Measurements from ENCODE around the gene MLLT1.

MLLT1 gene

GRCh38 chr19:6220385-6221191 is 59.2 kb downstream of the MLLT1 start:
- DNase-seq: no peak

GRCh38 chr19:6219586-6220290 is 60.0 kb downstream of the MLLT1 start:
- no peak for DNase-seq

DNA sequence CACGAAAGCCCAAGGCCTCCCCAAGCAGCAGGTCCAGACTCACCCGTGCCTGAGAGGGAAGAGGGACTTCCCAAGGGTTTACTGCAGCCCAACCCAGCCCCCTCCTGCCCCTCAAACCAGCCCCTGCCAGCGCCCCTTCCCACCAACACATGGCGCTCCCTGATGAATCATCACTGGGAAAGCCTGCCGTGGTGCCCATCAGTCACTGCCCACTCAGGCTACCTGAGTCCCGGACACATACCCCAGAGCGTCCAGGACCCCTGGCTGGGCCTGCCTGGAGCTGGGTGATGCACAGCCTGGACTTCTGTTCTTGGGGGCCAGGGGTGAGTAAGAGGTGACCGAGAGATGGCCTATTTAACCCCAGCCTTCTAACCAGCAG is 60.6 kb downstream of the MLLT1 start:
- DNase-seq: no peak

- peak; percentile 65 for DNase-seq
Measured at GRCh38 chr19:6218491-6219146, 61.2 kb downstream of the MLLT1 start.

GRCh38 chr19:6217752-6218334 is 61.9 kb downstream of the MLLT1 start:
- no peak for DNase-seq

DNA sequence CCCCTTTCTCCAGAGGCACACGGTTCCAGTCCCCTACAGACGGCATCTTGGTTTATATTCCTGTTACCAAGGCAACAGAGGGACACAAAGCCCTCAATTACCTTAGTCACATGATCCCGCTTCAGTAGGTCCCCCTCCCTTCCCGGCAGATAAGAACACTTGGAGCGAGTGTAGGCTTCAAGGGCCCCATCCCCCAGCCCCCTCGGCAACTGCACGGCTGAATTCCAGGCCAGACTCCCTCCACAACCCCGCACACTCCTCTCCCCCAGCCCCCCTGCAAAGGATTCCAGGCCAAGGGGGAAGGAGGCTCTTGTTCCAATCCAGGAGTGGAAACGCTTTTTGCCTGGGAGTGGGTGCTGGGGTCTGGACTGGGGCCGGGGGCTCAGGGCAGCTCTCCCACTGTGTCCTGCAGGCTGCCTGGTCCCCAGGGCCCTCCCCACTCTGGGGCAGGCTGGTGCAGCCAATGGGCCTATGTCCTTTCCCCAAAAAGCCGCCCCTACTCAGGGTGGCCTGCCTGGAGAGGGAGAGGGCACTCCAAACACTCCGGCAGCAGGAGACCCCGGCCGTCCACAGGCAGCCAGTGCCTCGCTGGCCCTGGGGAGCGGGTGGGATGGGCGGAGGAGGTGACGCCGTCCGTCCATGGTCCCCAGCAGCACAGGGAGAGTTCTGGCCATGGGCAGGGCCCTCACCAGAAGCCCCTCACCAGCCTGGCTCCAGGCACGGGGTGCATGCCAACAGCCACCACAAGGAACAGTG is 62.6 kb downstream of the MLLT1 start:
- DNase-seq: no peak

GRCh38 chr19:6216236-6216995 is 63.4 kb downstream of the MLLT1 start:
- no peak for DNase-seq

DNA sequence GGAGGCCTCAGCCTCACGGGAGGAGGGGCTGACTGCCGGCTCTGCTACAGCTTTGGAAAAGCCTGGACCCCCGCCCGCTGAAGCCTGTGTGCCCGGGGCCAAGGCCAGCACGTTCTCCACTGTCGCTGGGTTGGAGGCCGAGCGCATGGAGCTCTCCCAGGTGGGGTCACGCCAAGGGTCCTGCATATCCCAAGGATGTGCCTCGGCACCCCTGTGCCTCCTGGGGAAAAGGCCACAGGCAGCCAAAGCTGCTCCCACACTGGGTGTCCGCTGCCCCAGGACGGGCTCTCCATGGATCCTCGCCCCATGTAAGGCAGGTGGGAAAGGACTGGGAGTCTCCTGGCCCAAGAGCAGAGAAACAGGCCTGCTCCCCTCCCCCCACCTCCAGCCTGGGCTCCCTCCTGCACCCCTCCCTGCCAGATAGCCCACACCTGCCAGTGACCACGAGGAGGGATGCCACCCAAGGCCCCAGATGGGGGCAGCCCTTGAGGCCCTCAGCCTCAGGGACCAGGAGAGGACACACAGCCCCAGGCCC is 64.0 kb downstream of the MLLT1 start:
- DNase-seq: no peak

GRCh38 chr19:6214881-6215541 is 64.8 kb downstream of the MLLT1 start:
- DNase-seq: no peak

GRCh38 chr19:6213696-6214641 is 65.8 kb downstream of the MLLT1 start:
- DNase-seq: no peak

- no peak for DNase-seq
Measured at GRCh38 chr19:6213266-6213595, 66.5 kb downstream of the MLLT1 start.

GRCh38 chr19:6212403-6213265 is 67.1 kb downstream of the MLLT1 start:
- no peak for DNase-seq

DNA sequence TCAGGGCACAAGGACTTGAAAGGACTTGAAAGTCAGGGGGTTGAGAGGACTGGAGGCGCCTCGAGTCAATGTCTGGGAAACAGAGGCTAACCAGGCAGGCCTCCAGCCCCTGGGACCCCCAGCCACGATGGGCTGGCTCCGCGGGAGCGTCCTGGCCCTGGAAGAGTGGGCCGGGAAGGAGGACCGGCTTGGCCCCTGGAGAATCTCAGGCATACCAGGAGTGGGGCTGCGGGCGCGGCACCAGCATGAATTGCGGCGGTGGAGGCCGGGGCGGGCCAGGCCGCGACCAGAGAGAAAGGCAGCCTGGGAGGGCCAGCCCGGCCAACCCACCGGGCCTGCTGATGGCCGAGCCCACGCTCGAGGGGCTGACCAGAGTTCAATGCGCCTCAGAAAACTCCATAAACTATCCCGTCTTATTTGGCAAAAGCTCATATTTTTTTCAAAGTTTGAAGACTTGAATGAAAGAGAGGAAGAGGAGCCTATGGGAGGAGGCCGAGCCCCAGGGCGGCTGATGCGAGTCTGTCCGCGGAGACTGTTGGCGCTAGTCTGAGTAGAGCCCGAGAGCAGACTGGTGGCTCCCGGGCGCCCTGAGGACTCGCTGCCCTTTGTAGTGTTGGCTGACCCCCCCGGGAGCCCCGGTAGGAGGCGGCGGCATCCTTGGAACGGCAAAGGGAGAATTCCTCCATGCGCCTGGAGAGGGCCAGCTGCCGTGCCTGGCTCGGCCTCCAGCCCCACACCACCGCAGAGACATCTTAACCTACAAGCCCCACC is 68.0 kb downstream of the MLLT1 start:
- no peak for DNase-seq

DNA sequence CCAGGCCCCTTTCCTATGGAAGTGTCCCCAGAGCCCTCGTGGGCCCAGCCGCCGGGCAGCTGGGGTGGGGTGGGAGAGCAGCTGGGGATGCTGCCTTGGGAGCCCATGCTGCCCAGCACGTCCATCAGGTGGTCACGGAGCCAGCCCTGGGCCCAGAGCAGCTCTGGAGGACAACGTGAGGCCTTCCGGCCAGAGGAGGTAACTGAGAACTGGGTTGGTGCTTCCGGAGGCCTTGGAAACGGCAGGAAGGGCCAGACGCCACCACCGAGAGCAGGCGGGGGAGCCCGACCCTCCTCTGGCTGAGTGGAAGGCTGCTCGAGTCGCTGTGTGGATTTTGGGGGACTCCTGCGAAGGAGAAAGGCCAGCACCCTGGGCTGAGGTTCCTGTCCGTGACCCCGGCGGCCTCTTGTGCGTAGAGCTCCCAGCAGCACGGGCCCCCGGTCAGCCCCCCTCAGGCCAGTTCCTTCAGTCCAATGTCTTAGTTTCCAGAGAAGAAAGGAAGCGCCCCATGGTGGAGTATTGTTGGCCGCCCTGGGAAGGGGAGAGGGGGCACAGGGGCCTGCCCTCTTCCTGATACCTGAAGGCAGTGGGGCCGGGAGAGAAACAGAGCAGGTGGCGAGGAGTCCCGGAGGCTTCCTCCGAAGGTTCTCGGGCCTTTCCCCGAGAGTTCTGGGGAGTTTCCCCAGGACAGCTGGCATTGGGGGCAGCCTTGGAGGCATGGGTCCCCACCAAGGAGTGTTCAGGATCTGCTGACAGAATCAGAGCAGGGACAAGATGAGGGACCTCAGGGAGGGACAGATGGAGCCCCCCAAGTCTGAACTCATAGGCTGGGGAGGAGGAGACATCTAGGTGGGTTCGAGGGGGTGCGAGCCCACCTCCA is 68.8 kb downstream of the MLLT1 start:
- DNase-seq: no peak

DNA sequence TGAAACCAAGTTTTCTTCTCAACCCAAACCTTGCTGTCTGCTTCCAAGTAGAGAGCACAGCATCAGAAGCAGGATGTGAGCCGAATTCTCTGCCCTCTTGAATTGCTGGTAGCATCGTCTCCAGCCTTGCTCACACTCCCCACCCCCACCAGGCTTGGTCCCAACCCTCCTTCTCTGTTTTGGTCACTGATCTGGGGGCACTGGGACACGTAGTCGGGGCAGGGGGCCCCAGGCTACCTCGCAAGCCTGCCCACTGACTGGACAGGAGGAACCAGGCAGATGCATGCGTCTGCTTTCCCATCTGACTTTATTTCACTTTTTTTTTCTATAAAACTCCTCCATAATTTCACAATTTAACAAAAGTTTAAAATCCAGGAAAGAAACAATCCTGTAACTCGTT is 69.7 kb downstream of the MLLT1 start:
- no peak for DNase-seq

DNA sequence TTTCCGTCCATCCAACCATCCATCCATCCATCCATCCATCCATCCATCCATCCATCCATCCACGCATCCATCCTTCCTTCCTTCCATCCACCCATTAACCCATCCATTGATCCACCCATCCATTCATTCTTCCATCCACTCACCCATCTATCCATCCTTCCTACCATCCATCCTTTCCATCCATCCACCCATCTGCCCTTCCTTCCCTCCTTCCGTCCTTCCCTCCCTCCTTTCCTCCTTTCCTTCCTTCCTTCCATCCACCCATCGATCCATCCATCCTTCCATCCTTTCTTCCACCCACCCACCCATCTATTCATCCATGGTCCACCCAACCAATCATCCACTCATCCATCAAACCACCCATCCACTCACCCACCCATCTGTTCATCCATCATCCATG is 70.1 kb downstream of the MLLT1 start:
- no peak for DNase-seq

DNA sequence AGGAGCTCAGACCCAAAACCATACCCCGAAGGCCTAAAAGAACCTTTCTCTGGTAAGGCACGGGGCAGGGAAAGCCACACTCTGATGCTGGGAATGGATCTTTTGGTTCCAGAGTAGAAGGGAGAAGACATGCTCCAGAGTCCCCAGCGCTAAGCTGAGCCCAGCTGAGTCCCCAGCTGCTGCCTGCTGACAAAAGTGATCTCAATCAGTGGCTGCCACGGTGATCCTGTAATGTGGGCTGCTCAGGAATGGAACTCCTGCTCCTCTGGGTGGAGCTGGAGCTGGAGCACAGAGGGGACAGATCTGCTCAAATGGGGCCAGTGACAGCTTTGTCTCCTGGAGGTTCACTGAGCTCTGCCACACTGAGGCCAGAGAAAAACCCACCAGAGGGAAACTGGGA is 70.5 kb downstream of the MLLT1 start:
- no peak for DNase-seq

All from central memory CD4-positive, alpha-beta T cell (primary cell).